Stomach smooth muscle (tissue), 2 donors: ENCODE results near the gene IL10RA.
"Not testable (repeated sequence)": the region's sequence is repeated elsewhere in the genome, so short reads cannot be mapped to it uniquely, and the experiment has no call there.

Source experiments
- H3K27ac ChIP-seq: one replicate; pipeline ENCODE4 v1.7.0; 2013; ENCODE audit warnings: mild to moderate bottlenecking, low read length, inconsistent platforms
- H3K27me3 ChIP-seq, 2 donors: one replicate each; pipeline ENCODE4 v1.7.0; 2013; ENCODE audit warnings: low read length in 2 of 2; ENCODE audit not compliant: insufficient read depth in 2 of 2, control insufficient read depth in 1 of 2
- H3K36me3 ChIP-seq, 2 donors: one replicate each; pipeline ENCODE4 v1.7.0; 2013; ENCODE audit warnings: low read length in 2 of 2; ENCODE audit not compliant: control insufficient read depth in 2 of 2, insufficient read depth in 2 of 2
- H3K4me1 ChIP-seq: one replicate; pipeline ENCODE4 v1.7.0; 2013; ENCODE audit warnings: low read length; ENCODE audit not compliant: control insufficient read depth, insufficient read depth
- H3K4me3 ChIP-seq, 2 donors: one replicate each; pipeline ENCODE4 v1.7.0; 2013; ENCODE audit warnings: low read length in 2 of 2
- H3K9ac ChIP-seq, 2 donors: one replicate each; pipeline ENCODE4 v1.7.0; 2013; ENCODE audit warnings: low read length in 2 of 2, mild to moderate bottlenecking in 1 of 2
- H3K9me3 ChIP-seq, 2 donors: one replicate each; pipeline ENCODE4 v1.7.0; 2013; ENCODE audit warnings: low read length in 2 of 2; ENCODE audit not compliant: control insufficient read depth in 2 of 2
- donor health status: healthy.
- donor health status: Pancreatic carcinoma.

IL10RA gene

DNA sequence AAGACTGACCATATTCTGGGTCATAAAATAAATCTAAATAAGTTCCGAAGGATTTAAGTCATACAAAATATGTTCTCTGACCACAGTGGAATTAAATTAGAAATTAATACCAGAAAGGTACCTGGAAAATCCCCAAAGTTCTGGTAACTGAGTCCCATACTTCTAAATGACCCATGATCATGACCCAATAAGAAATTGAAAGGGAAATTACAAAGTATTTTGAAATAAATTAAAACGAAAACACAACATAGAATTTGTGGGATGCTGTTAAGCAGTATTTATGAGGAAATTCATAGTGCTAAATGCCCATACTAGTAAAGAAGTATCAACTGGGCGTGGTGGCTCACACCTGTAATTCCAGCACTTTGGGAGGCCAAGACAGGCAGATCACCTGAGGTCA is 23.4 kb upstream of the IL10RA start:
- Histone ChIP-seq H3K27ac (no peak overlapping the region), H3K27me3 (no peaks in the 10 kb centered on the region), H3K4me3 (no peak overlapping the region), H3K9me3 (no peaks in the 10 kb centered on the region), H3K4me1 (no peaks in the 10 kb centered on the region), H3K36me3 (no peaks in the 10 kb centered on the region), H3K9ac (no peak overlapping the region)

DNA sequence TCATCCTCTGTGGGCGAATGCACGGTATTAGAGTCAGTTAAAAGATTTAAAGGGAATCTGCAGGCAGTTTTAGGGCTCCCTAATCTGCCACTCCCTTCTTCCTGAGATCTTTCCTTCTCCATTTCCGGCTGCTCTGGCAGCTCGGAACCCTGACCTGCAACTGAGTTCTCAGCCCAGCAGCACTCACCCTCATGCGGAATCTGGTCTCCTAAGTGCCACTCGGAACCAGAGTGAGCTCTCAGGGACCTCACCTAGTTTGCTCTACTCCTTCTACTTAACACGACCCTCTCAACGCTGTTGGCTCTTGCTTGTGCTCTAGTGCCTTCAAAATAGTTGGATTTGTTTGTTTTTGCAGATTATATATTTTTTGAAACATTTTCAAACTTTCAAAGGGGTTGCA is 19.3 kb upstream of the IL10RA start:
- Histone ChIP-seq H3K9me3 (no peaks in the 10 kb centered on the region), H3K27me3 (peaks cover 0 to 5% of the 10 kb centered on the region in 2 donors), H3K27ac (no peak overlapping the region), H3K9ac (no peak overlapping the region), H3K4me3 (no peak overlapping the region), H3K4me1 (no peaks in the 10 kb centered on the region), H3K36me3 (no peaks in the 10 kb centered on the region)

GRCh38 chr11:117969160-117969991 is 16.8 kb upstream of the IL10RA start:
- no peak overlapping the region for H3K9ac ChIP-seq
- no peaks in the 10 kb centered on the region for H3K9me3 ChIP-seq
- no peak overlapping the region for H3K27ac ChIP-seq
- no peak overlapping the region for H3K4me3 ChIP-seq
- peaks cover 0 to 7% of the 10 kb centered on the region in 2 donors for H3K27me3 ChIP-seq
- no peaks in the 10 kb centered on the region for H3K4me1 ChIP-seq
- H3K36me3 ChIP-seq = no peaks in the 10 kb centered on the region

DNA sequence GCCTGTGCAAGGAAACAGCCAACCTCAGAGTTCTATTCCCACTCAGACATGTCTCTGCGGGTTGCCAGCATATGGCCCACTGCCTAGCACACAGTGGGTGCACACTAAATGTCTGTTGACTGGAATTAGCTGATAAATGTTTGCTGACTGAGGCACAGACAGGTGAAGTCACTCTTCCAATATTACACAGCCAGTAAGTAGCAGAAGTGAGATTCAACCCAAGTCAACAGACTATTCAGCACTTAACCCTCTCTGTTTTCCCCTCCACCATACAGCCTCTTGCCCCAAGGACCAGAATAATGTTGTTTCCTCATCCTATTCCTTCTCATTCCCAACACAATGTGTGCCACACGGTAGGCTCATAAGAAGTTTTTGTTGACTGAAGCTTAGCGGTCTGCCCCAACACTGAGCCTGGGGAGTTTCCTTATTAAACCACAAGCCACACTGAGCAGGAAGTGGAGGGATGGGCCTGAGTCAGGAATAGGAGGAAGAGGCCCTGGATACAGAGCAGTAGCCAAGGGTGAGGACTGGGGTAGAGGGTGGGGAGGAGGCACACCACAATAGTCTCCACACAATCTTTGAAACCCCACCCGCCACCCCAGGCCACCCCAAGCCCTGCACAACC is 15.7 kb upstream of the IL10RA start:
- H3K4me3 ChIP-seq = no peak overlapping the region
- no peaks in the 10 kb centered on the region for H3K4me1 ChIP-seq
- no peak overlapping the region for H3K9ac ChIP-seq
- no peaks in the 10 kb centered on the region for H3K36me3 ChIP-seq
- H3K9me3 ChIP-seq = no peaks in the 10 kb centered on the region
- H3K27ac ChIP-seq = no peak overlapping the region
- H3K27me3 ChIP-seq = peaks cover 0 to 7% of the 10 kb centered on the region in 2 donors

GRCh38 chr11:117972044-117972443 is 14.2 kb upstream of the IL10RA start:
- peaks cover 0 to 7% of the 10 kb centered on the region in 2 donors for H3K27me3 ChIP-seq
- H3K36me3 ChIP-seq = no peaks in the 10 kb centered on the region
- H3K9ac ChIP-seq = no peak overlapping the region
- no peaks in the 10 kb centered on the region for H3K9me3 ChIP-seq
- no peak overlapping the region for H3K27ac ChIP-seq
- H3K4me1 ChIP-seq = no peaks in the 10 kb centered on the region
- H3K4me3 ChIP-seq = no peak overlapping the region

GRCh38 chr11:117972629-117973502 is 13.3 kb upstream of the IL10RA start:
- H3K4me1 ChIP-seq = no peaks in the 10 kb centered on the region
- H3K9me3 ChIP-seq = no peaks in the 10 kb centered on the region
- H3K27me3 ChIP-seq = peaks cover 0 to 7% of the 10 kb centered on the region in 2 donors
- no peak overlapping the region for H3K9ac ChIP-seq
- no peaks in the 10 kb centered on the region for H3K36me3 ChIP-seq
- H3K27ac ChIP-seq = no peak overlapping the region
- H3K4me3 ChIP-seq = no peak overlapping the region

GRCh38 chr11:117973503-117973860 is 12.7 kb upstream of the IL10RA start:
- H3K4me3 ChIP-seq = no peak overlapping the region
- H3K4me1 ChIP-seq = no peaks in the 10 kb centered on the region
- H3K9ac ChIP-seq = no peak overlapping the region
- no peaks in the 10 kb centered on the region for H3K9me3 ChIP-seq
- no peak overlapping the region for H3K27ac ChIP-seq
- no peaks in the 10 kb centered on the region for H3K36me3 ChIP-seq
- peaks cover 0 to 7% of the 10 kb centered on the region in 2 donors for H3K27me3 ChIP-seq

- peaks cover 0 to 2% of the 10 kb centered on the region in 2 donors for H3K27me3 ChIP-seq
- H3K4me1 ChIP-seq = no peaks in the 10 kb centered on the region
- H3K9ac ChIP-seq = no peak overlapping the region
- H3K4me3 ChIP-seq = no peak overlapping the region
- no peaks in the 10 kb centered on the region for H3K9me3 ChIP-seq
- no peaks in the 10 kb centered on the region for H3K36me3 ChIP-seq
- H3K27ac ChIP-seq = no peak overlapping the region
These were observed 9.7 kb upstream of the IL10RA start for GRCh38 chr11:117976445-117976844.

DNA sequence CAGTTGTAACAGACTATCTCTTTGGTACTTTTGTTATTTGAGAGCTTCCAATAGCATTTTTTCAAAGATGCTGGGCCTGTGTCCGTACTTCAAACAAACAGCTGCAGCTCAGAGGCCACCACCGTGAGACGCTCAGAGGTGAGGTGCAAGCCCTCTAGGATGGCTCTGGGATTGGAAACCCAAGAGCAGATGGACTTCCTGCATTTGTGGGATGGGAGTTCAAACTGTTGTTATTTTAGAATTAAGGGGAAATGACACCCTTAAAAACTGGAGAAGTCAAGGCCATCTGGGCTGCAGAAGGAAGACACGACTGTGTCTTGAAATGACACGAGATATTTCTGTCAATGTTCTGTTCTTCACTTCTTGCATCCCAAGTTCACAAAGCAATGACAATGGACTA is 9.2 kb upstream of the IL10RA start:
- Histone ChIP-seq H3K36me3 (no peaks in the 10 kb centered on the region), H3K4me1 (no peaks in the 10 kb centered on the region), H3K27ac (no peak overlapping the region), H3K4me3 (no peak overlapping the region), H3K27me3 (peaks cover 0 to 2% of the 10 kb centered on the region in 2 donors), H3K9me3 (no peaks in the 10 kb centered on the region), H3K9ac (no peak overlapping the region)

GRCh38 chr11:117977612-117978264 is 8.5 kb upstream of the IL10RA start:
- H3K36me3 ChIP-seq, H3K4me3 ChIP-seq, H3K9me3 ChIP-seq, H3K27me3 ChIP-seq, H3K27ac ChIP-seq, H3K9ac ChIP-seq, H3K4me1 ChIP-seq: not testable (repeated sequence)
